Cardiac fibroblast (primary cell): ENCODE results near the gene OLIG3.

Source experiments
- DNase-seq, 2 donors: peaks; one replicate each; pipeline versions ENCODE4 v3.0.0 to v3.0.0-alpha.2; 2010; ENCODE audit warnings: low read depth in 2 of 2
- H3K4me3 ChIP-seq, 2 donors: replicated peaks in 1 of 2; 1 replicate in 1 of 2; 2 replicates in 1 of 2; pipeline ENCODE4 v1.5.1; 2011; ENCODE audit warnings: low read depth in 2 of 2, low read length in 2 of 2, mild to moderate bottlenecking in 2 of 2, moderate library complexity in 1 of 2
- CTCF ChIP-seq: IDR thresholded peaks from one replicate; pipeline ENCODE4 v1.5.1; 2011; ENCODE audit warnings: low read depth, mild to moderate bottlenecking, low read length, inconsistent platforms

Gene OLIG3

GRCh38 chr6:137486416-137486815 is 7.8 kb downstream of the OLIG3 start:
- H3K4me3 ChIP-seq, result no peak overlapping the region
- no peak for DNase-seq
- TF ChIP-seq CTCF, result no peak

GRCh38 chr6:137480431-137480830 is 13.8 kb downstream of the OLIG3 start:
- no peak for TF ChIP-seq CTCF
- no peak overlapping the region for H3K4me3 ChIP-seq
- DNase-seq, result no peak

- H3K4me3 ChIP-seq, result no peak overlapping the region
- DNase-seq, result no peak
- TF ChIP-seq CTCF, result no peak
Measured at GRCh38 chr6:137475103-137475502, 19.1 kb downstream of the OLIG3 start.

- DNase-seq, result no peak
- no peak for TF ChIP-seq CTCF
- H3K4me3 ChIP-seq, result no peak overlapping the region
Measured at GRCh38 chr6:137473598-137473997, 20.6 kb downstream of the OLIG3 start.

- no peak for DNase-seq
- H3K4me3 ChIP-seq, result no peak overlapping the region
- TF ChIP-seq CTCF, result no peak
Measured at GRCh38 chr6:137472641-137473137, 21.5 kb downstream of the OLIG3 start.

GRCh38 chr6:137471986-137472385 is 22.2 kb downstream of the OLIG3 start:
- H3K4me3 ChIP-seq, result no peak overlapping the region
- TF ChIP-seq CTCF, result no peak
- no peak for DNase-seq

- H3K4me3 ChIP-seq, result no peak overlapping the region
- no peak for DNase-seq
- TF ChIP-seq CTCF, result no peak
Measured at GRCh38 chr6:137471497-137471896, 22.7 kb downstream of the OLIG3 start.
